ENCODE data around the gene TRMT2A.

GRCh38 chr22:20132686-20133246, 15.7 kb upstream of the TRMT2A start:
- TF ChIP-seq POLR2A (IDR thresholded peaks at IDR 0.05; ENCODE audit: low read depth) (no peak), POLR2AphosphoS5 (IDR thresholded peaks at IDR 0.05) (no peak), CTCF (IDR thresholded peaks at IDR 0.05) (no peak), EP300 (IDR thresholded peaks at IDR 0.05) (no peak)

All from esophagus muscularis mucosa (tissue), 4 donors.